ENCODE results near the gene MILR1. TPM values are rescaled to one million over a fixed set of nuclear protein-coding genes. Genes with fewer than 3 reads are reported as not detected.
A peak's percentile ranks its signal among the peaks of the same experiment; 100 is the strongest.

Gene MILR1
- total RNA-seq, 2 donors from 2014 or later: 0.80 TPM; not detected in 1

GRCh38 chr17:64515419-64515818, 66.5 kb downstream of the MILR1 start:
- H3K9me3 ChIP-seq (ENCODE audit: control insufficient read depth, low read length): no peaks in the 10 kb centered on the region
- H3K36me3 Mint-ChIP-seq (ENCODE audit: low read depth): peaks cover 84% of the 10 kb centered on the region
- H3K4me3 Mint-ChIP-seq: no peak overlapping the region
- no peaks in the 10 kb centered on the region for H3K27me3 ChIP-seq (ENCODE audit: control insufficient read depth, insufficient read depth, low read length, poor library complexity, severe bottlenecking)
- WGBS, 2 experiments (ENCODE audit: insufficient coverage in 1 of 2, insufficient read length in 1 of 2): 94 to 100% methylated on average over 1 to 2 of the region's 2 CpGs
- TF ChIP-seq CTCF (conservative IDR thresholded peaks at IDR 0.05): no peak
- peaks cover 99% of the 10 kb centered on the region for H3K36me3 ChIP-seq (ENCODE audit: control insufficient read depth, insufficient read depth, low read length)
- H3K4me3 ChIP-seq (ENCODE audit: low read length): no peak overlapping the region
- peak overlapping the region; percentile 8 for H3K27ac Mint-ChIP-seq
- peaks cover 3% of the 10 kb centered on the region for H3K9me3 Mint-ChIP-seq
- H3K9ac ChIP-seq (ENCODE audit: extremely low read depth, low read length, poor library complexity, severe bottlenecking): no peak overlapping the region
- no peaks in the 10 kb centered on the region for H3K4me1 ChIP-seq (ENCODE audit: control insufficient read depth, insufficient read depth, low read length)
- no peaks in the 10 kb centered on the region for H3K27me3 Mint-ChIP-seq (ENCODE audit: insufficient read depth)
- no peaks in the 10 kb centered on the region for H3K4me1 Mint-ChIP-seq
- H3K27ac ChIP-seq (ENCODE audit: low read depth, low read length): no peak overlapping the region
- DNase-seq: no peak

DNA sequence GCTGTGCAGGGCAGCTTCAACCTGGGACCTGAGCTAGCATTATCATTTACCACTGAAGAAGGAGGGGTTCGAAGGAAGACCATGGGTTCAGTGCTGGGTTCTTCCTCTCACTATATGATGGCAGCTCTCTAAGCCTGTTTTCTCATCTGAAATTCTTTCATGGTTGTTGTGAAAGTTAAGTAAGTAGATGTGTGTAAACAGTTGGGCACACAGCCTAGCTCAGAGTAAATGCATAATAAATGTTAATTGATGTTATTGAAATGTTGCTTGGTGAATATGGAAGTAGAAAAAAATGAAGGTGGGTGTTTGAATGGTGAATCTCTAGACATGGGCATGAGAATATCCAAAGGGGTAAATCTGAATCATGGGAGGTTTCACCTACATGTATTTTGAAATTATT, 66.9 kb downstream of the MILR1 start:
- no peaks in the 10 kb centered on the region for H3K4me1 Mint-ChIP-seq
- no peaks in the 10 kb centered on the region for H3K9me3 ChIP-seq (ENCODE audit: control insufficient read depth, low read length)
- no peak overlapping the region for H3K9ac ChIP-seq (ENCODE audit: extremely low read depth, low read length, poor library complexity, severe bottlenecking)
- H3K4me3 Mint-ChIP-seq: no peak overlapping the region
- WGBS, 2 experiments (ENCODE audit: insufficient coverage in 1 of 2, insufficient read length in 1 of 2): 91 to 100% methylated on average over 1 of the region's 1 CpG
- H3K36me3 Mint-ChIP-seq (ENCODE audit: low read depth): peaks cover 81% of the 10 kb centered on the region
- no peaks in the 10 kb centered on the region for H3K27me3 Mint-ChIP-seq (ENCODE audit: insufficient read depth)
- peaks cover 99% of the 10 kb centered on the region for H3K36me3 ChIP-seq (ENCODE audit: control insufficient read depth, insufficient read depth, low read length)
- H3K4me1 ChIP-seq (ENCODE audit: control insufficient read depth, insufficient read depth, low read length): no peaks in the 10 kb centered on the region
- H3K27ac Mint-ChIP-seq: peak overlapping the region; percentile 8
- no peaks in the 10 kb centered on the region for H3K27me3 ChIP-seq (ENCODE audit: control insufficient read depth, insufficient read depth, low read length, poor library complexity, severe bottlenecking)
- no peak for DNase-seq
- no peak for TF ChIP-seq CTCF (conservative IDR thresholded peaks at IDR 0.05)
- no peak overlapping the region for H3K27ac ChIP-seq (ENCODE audit: low read depth, low read length)
- no peak overlapping the region for H3K4me3 ChIP-seq (ENCODE audit: low read length)
- peaks cover 1% of the 10 kb centered on the region for H3K9me3 Mint-ChIP-seq

Small RNA genes lying within 50 kb of the gene (microRNA-seq; reads per million reads assigned to microRNA genes)
- not detected for gene MIR1273E (ENCODE audit: borderline microRNAs expressed)
- not detected for gene MIR3064 (ENCODE audit: borderline microRNAs expressed)
- not detected for gene MIR5047 (ENCODE audit: borderline microRNAs expressed)

Other genes starting within 250 kb of the MILR1 start
- 10 to 100 TPM; 11.6 to 13.1 TPM for gene TEX2, start 185.9 kb upstream of the MILR1 start, total RNA-seq
- gene PECAM1, start 58.3 kb upstream of the MILR1 start, total RNA-seq: under 1 TPM; 0.33 to 0.86 TPM
- gene POLG2, start 47.9 kb downstream of the MILR1 start, total RNA-seq: 10 to 100 TPM; 27.1 to 33.9 TPM
- gene DDX5, start 57.2 kb downstream of the MILR1 start, total RNA-seq: 100 to 1,000 TPM; 687 to 894 TPM
- 10 to 100 TPM; 75.5 to 93.9 TPM for gene CEP95, start 57.9 kb downstream of the MILR1 start, total RNA-seq
- 10 to 100 TPM; 33.6 to 34.1 TPM for gene SMURF2, start 213.2 kb downstream of the MILR1 start, total RNA-seq